Measurements from ENCODE around the gene DTX3.
A peak's percentile ranks its signal among the peaks of the same experiment; 100 is the strongest.

Gene DTX3

DNA sequence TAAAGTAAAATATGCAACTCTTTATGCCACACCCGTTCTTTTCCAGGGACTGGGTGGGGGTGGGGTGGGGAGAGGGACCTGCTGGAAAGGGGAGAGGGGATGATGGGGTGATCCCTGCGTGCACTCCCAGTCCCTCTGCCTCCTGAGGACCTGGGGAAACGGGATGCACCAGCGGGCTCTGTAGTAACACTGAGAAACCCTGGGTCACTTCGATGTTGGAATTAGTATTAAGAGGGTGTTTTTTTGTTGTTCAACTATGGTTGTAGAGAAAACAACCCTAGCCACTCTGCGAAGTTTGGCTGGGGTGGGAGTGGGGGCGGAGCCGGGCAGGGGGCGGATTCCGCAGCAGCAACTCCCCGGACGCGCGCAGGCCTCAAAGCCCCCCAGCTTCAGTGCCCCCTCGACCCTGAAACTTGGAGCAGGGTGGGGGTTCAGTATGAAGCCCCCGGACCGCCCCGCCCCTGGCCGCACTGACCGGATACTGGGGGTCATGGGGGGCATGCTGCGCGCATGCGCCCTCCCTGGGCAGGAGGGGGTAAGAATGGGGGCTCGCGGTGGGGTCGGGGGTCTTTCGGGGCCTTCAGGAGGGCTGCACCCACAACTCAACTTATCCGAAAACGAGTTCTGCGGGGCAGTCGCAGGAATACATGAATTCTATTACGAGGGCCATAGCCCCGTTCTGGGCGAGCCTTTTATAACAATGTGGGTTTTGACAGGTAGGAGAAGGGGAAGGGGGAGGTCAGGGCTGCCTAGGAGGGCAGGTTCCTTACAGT, 5.3 kb downstream of the DTX3 start:
- ChIA-PET CTCF (interaction anchor here (0.8 to 2.5 kb wide), 4 partner anchors 11 to 140 kb away, joined by 3 to 9 read pairs (median 4); no protein-coding TSS in a partner anchor), POLR2A (interaction anchor here (0.7 to 1.4 kb wide), 4 partner anchors 11 to 216 kb away, joined by 3 to 5 read pairs (median 4); no protein-coding TSS in a partner anchor)
- no peak overlapping the region for H3K27ac ChIP-seq (ENCODE audit: extremely low read depth, low read depth, low read length)

DNA sequence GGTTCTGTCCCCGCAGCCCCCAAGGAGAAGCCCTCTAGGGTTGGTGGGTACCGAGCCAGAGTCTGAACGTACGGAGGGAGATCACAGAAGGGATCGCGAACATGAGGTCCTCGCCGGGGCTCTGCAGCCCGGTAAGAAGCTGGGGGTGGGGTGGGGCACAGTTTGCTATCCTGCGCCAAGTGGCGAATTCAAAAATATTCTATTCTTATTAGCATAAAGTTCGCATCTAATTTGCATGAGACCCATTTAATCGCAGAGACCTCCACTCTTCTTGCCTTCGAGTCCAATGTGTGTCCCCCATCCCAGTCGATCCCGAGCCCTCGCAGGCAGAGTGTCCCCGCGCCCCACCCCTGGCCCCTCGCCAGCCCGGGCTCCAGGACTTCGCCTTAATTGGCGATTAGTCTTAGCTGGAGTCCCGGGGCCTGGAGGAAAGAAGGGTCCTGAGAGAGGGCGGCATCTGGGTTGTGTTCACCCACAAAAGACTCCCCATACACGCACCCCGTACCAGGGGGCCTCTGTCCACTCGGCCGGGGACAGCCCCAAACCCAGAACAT, 6.0 kb downstream of the DTX3 start:
- H3K4me1 ChIP-seq (ENCODE audit: control insufficient read depth, insufficient read depth, low read length) = peaks cover 4% of the 10 kb centered on the region
- peak overlapping the region; percentile 63; the same call in 1 of the 2 replicates for H3K4me3 ChIP-seq (ENCODE audit: low read depth, low read length)
- CTCF ChIA-PET = interaction anchor here (0.8 to 2.5 kb wide), 3 partner anchors 10 to 115 kb away, joined by 3 to 9 read pairs (median 3); no protein-coding TSS in a partner anchor
- no peak overlapping the region; the same call in 1 of the 2 replicates for H3K27ac ChIP-seq (ENCODE audit: extremely low read depth, low read depth, low read length)
- POLR2A ChIA-PET = interaction anchor here (0.9 to 1.4 kb wide), 7 partner anchors 9 to 115 kb away, joined by 3 to 7 read pairs (median 4); partner anchors contain the start of gene PIP4K2C
- no peaks in the 10 kb centered on the region for H3K9me3 ChIP-seq (ENCODE audit: control insufficient read depth, insufficient read depth, low read depth, low read length)
- peaks cover 0 to 48% of the 10 kb centered on the region in 2 experiments; a peak in 1 of 3 replicates for H3K36me3 ChIP-seq (ENCODE audit: control insufficient read depth in 2 of 2, insufficient read depth in 1 of 2, low read length in 2 of 2)
- TF ChIP-seq ZNF514 (tag by site-specific recombination; IDR thresholded peaks at IDR 0.05) (no peak), ZNF16 (tag by site-specific recombination; IDR thresholded peaks at IDR 0.05; ENCODE audit: low read depth) (no peak), ZNF558 (tag by site-specific recombination; IDR thresholded peaks at IDR 0.05) (no peak), ZNF324 (tag by site-specific recombination; IDR thresholded peaks at IDR 0.05) (no peak), ZNF155 (tag by site-specific recombination; IDR thresholded peaks at IDR 0.05) (no peak), ZNF560 (tag by site-specific recombination; IDR thresholded peaks at IDR 0.05; ENCODE audit: borderline replicate concordance) (no peak)
- TF ChIP-seq, protein P1, sequence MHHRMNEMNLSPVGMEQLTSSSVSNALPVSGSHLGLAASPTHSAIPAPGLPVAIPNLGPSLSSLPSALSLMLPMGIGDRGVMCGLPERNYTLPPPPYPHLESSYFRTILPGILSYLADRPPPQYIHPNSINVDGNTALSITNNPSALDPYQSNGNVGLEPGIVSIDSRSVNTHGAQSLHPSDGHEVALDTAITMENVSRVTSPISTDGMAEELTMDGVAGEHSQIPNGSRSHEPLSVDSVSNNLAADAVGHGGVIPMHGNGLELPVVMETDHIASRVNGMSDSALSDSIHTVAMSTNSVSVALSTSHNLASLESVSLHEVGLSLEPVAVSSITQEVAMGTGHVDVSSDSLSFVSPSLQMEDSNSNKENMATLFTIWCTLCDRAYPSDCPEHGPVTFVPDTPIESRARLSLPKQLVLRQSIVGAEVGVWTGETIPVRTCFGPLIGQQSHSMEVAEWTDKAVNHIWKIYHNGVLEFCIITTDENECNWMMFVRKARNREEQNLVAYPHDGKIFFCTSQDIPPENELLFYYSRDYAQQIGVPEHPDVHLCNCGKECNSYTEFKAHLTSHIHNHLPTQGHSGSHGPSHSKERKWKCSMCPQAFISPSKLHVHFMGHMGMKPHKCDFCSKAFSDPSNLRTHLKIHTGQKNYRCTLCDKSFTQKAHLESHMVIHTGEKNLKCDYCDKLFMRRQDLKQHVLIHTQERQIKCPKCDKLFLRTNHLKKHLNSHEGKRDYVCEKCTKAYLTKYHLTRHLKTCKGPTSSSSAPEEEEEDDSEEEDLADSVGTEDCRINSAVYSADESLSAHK (tag by site-specific recombination; IDR thresholded peaks at IDR 0.05) = no peak
- TF ChIP-seq, protein P2, sequence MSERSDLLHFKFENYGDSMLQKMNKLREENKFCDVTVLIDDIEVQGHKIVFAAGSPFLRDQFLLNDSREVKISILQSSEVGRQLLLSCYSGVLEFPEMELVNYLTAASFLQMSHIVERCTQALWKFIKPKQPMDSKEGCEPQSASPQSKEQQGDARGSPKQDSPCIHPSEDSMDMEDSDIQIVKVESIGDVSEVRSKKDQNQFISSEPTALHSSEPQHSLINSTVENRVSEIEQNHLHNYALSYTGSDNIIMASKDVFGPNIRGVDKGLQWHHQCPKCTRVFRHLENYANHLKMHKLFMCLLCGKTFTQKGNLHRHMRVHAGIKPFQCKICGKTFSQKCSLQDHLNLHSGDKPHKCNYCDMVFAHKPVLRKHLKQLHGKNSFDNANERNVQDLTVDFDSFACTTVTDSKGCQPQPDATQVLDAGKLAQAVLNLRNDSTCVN (tag by site-specific recombination; optimal IDR thresholded peaks at IDR 0.05) = no peak

More for the DNA sequence above, 5.3 kb downstream of the DTX3 start:
- Histone ChIP-seq H3K4me3 (ENCODE audit: low read depth, low read length) (no peak overlapping the region), H3K9me3 (ENCODE audit: control insufficient read depth, insufficient read depth, low read depth, low read length) (no peaks in the 10 kb centered on the region), H3K4me1 (ENCODE audit: control insufficient read depth, insufficient read depth, low read length) (peaks cover 7% of the 10 kb centered on the region), H3K36me3 (ENCODE audit: control insufficient read depth in 2 of 2, insufficient read depth in 1 of 2, low read length in 2 of 2) (peaks cover 0 to 42% of the 10 kb centered on the region in 2 experiments; a peak in 1 of 3 replicates)
- TF ChIP-seq ZEB2 (tag by site-specific recombination; IDR thresholded peaks at IDR 0.05) (no peak), ZNF626 (tag by site-specific recombination; IDR thresholded peaks at IDR 0.05) (no peak), OVOL3 (tag by site-specific recombination; IDR thresholded peaks at IDR 0.05) (no peak), ZNF654 (tag by site-specific recombination; IDR thresholded peaks at IDR 0.05; ENCODE audit: low read depth) (no peak), ZNF184 (tag by site-specific recombination; IDR thresholded peaks at IDR 0.05) (no peak), ZNF791 (tag by site-specific recombination; IDR thresholded peaks at IDR 0.05) (no peak), ZNF843 (tag by site-specific recombination; IDR thresholded peaks at IDR 0.05) (no peak), ZNF266 (tag by site-specific recombination; IDR thresholded peaks at IDR 0.05; ENCODE audit: low read depth) (no peak), ZBTB17 (tag by site-specific recombination; IDR thresholded peaks at IDR 0.05) (no peak), ZNF23 (tag by site-specific recombination; IDR thresholded peaks at IDR 0.05; ENCODE audit: borderline replicate concordance) (no peak), ZNF707 (tag by site-specific recombination; IDR thresholded peaks at IDR 0.05) (no peak)
- TF ChIP-seq, protein P3, sequence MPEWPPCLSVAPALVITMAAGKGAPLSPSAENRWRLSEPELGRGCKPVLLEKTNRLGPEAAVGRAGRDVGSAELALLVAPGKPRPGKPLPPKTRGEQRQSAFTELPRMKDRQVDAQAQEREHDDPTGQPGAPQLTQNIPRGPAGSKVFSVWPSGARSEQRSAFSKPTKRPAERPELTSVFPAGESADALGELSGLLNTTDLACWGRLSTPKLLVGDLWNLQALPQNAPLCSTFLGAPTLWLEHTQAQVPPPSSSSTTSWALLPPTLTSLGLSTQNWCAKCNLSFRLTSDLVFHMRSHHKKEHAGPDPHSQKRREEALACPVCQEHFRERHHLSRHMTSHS (tag by site-specific recombination; IDR thresholded peaks at IDR 0.05) = no peak
- TF ChIP-seq, protein P4, sequence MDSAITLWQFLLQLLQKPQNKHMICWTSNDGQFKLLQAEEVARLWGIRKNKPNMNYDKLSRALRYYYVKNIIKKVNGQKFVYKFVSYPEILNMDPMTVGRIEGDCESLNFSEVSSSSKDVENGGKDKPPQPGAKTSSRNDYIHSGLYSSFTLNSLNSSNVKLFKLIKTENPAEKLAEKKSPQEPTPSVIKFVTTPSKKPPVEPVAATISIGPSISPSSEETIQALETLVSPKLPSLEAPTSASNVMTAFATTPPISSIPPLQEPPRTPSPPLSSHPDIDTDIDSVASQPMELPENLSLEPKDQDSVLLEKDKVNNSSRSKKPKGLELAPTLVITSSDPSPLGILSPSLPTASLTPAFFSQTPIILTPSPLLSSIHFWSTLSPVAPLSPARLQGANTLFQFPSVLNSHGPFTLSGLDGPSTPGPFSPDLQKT (IDR thresholded peaks at IDR 0.05; ENCODE audit: borderline replicate concordance, low read depth, low read length) = no peak
- TF ChIP-seq, protein P5, sequence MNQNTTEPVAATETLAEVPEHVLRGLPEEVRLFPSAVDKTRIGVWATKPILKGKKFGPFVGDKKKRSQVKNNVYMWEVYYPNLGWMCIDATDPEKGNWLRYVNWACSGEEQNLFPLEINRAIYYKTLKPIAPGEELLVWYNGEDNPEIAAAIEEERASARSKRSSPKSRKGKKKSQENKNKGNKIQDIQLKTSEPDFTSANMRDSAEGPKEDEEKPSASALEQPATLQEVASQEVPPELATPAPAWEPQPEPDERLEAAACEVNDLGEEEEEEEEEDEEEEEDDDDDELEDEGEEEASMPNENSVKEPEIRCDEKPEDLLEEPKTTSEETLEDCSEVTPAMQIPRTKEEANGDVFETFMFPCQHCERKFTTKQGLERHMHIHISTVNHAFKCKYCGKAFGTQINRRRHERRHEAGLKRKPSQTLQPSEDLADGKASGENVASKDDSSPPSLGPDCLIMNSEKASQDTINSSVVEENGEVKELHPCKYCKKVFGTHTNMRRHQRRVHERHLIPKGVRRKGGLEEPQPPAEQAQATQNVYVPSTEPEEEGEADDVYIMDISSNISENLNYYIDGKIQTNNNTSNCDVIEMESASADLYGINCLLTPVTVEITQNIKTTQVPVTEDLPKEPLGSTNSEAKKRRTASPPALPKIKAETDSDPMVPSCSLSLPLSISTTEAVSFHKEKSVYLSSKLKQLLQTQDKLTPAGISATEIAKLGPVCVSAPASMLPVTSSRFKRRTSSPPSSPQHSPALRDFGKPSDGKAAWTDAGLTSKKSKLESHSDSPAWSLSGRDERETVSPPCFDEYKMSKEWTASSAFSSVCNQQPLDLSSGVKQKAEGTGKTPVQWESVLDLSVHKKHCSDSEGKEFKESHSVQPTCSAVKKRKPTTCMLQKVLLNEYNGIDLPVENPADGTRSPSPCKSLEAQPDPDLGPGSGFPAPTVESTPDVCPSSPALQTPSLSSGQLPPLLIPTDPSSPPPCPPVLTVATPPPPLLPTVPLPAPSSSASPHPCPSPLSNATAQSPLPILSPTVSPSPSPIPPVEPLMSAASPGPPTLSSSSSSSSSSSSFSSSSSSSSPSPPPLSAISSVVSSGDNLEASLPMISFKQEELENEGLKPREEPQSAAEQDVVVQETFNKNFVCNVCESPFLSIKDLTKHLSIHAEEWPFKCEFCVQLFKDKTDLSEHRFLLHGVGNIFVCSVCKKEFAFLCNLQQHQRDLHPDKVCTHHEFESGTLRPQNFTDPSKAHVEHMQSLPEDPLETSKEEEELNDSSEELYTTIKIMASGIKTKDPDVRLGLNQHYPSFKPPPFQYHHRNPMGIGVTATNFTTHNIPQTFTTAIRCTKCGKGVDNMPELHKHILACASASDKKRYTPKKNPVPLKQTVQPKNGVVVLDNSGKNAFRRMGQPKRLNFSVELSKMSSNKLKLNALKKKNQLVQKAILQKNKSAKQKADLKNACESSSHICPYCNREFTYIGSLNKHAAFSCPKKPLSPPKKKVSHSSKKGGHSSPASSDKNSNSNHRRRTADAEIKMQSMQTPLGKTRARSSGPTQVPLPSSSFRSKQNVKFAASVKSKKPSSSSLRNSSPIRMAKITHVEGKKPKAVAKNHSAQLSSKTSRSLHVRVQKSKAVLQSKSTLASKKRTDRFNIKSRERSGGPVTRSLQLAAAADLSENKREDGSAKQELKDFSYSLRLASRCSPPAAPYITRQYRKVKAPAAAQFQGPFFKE (tag by site-specific recombination; IDR thresholded peaks at IDR 0.05; ENCODE audit: borderline replicate concordance) = no peak
